ENCODE results near the gene PRELID3B. TPM values are rescaled to one million over a fixed set of nuclear protein-coding genes. Genes with fewer than 3 reads are reported as not detected.

The PRELID3B gene
- total RNA-seq, 1 donor from 2014 or later: 85.3 TPM

- intact Hi-C loops (cut with micrococcal nuclease): no loop called here
Measured at GRCh38 chr20:59051666-59052185, 9.1 kb upstream of the PRELID3B start.

- intact Hi-C loops (cut with micrococcal nuclease): no loop called here
Measured at GRCh38 chr20:59050437-59050836, 7.9 kb upstream of the PRELID3B start.

DNA sequence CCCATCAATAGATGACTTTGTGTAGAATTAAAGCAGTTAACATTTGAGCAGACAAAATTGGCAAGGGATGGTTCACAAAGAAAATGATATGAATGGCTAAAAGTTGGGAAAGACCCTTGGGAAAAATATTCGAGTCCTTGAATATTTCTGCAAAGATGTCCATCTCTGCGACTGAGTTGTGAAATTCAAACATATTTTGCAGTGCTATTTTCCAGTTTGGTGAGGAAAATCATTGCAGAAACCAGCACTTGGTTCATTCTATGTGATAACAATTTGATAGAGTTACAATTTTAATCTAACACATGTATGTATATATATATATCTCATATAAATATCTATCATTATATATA is 6.1 kb upstream of the PRELID3B start:
- intact Hi-C loops (cut with micrococcal nuclease): no loop called here

GRCh38 chr20:59047938-59048680 is 5.5 kb upstream of the PRELID3B start:
- intact Hi-C loops (cut with micrococcal nuclease): no loop called here

GRCh38 chr20:59046862-59047261 is 4.3 kb upstream of the PRELID3B start:
- intact Hi-C loops (cut with micrococcal nuclease): no loop called here

DNA sequence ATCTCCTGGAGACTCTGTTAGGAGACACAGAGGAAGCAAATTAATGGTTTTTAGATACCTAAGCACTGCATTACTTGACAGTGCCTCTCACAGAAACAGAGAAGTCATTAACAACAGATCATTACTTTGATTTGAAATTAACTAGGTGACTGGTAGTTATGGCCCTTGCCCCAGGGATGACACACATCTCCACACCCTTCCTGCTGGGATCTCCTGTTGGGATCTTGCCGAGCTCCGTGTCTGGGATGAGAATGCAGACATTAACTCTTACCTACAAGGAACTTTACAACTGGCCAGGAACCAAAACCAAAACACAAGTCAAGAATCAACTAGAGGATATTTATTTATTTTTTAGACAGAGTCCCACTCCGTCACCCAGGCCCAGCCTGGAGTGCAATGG is 2.2 kb upstream of the PRELID3B start:
- intact Hi-C loops (cut with micrococcal nuclease): loop anchor here (5.0 kb wide), 1 partner anchor 103 kb away; no protein-coding TSS in a partner anchor

- intact Hi-C loops (cut with micrococcal nuclease): loop anchor here (5.0 kb wide), 1 partner anchor 103 kb away; no protein-coding TSS in a partner anchor
Measured at GRCh38 chr20:59044295-59044694, 1.7 kb upstream of the PRELID3B start.

GRCh38 chr20:59043698-59044097 is 1.1 kb upstream of the PRELID3B start:
- intact Hi-C loops (cut with micrococcal nuclease): loop anchor here (2.0 to 5.0 kb wide), 2 partner anchors 39 to 104 kb away; no protein-coding TSS in a partner anchor

GRCh38 chr20:59042796-59043631 is 428 bp upstream of the PRELID3B start:
- intact Hi-C loops (cut with micrococcal nuclease): loop anchor here (1.0 to 5.0 kb wide), 5 partner anchors 11 to 153 kb away; partner anchors contain the start of genes ATP5F1E and NELFCD

DNA sequence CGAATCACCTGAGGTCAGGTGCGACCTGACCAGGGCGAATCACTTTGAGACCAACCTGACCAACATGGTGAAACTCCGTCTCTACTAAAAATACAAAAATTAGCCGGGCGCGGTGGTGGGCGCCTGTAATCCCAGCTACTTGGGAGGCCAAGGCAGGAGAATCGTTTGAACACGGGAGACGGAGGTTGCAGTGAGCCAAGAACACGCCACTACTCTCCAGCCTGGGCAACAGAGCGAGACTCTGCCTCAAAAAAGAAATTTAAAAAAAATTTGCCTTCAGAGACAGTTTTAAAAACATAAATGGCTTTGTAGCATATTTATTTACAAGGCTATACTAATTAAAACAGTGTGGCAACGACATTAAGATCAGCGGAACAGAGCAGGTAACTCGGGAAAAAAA is 1.1 kb downstream of the PRELID3B start:
- intact Hi-C loops (cut with micrococcal nuclease): loop anchor here (5.0 kb wide), 1 partner anchor 106 kb away; no protein-coding TSS in a partner anchor

- intact Hi-C loops (cut with micrococcal nuclease): loop anchor here (5.0 kb wide), 1 partner anchor 107 kb away; no protein-coding TSS in a partner anchor
Measured at GRCh38 chr20:59040667-59041066, 1.9 kb downstream of the PRELID3B start.

GRCh38 chr20:59039233-59039632 is 3.4 kb downstream of the PRELID3B start:
- intact Hi-C loops (cut with micrococcal nuclease): no loop called here

DNA sequence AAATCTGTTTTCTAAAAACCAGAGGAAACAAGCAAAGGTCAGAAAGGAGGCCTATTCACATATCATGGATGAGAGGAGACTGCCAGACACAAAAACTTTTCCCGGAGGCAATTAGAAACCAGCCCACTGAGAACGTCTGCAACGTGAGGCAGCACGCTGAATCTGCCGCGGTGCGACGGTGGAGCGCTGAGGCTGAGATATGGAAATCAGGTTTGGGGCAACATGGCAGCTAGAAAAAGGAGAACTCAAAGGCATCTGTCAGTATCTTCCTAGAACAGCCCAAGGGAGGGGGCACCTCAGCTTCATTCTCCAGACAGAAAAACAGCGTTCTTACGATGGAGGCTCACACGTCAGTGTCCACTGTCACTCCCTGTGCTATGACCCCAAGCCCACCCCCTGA is 5.2 kb downstream of the PRELID3B start:
- intact Hi-C loops (cut with micrococcal nuclease): no loop called here

- intact Hi-C loops (cut with micrococcal nuclease): no loop called here
Measured at GRCh38 chr20:59035381-59035780, 7.2 kb downstream of the PRELID3B start.

- intact Hi-C loops (cut with micrococcal nuclease): loop anchor here (2.0 to 5.0 kb wide), 4 partner anchors 27 to 726 kb away; partner anchors contain the start of genes CTSZ, RAB22A and STX16
Measured at GRCh38 chr20:59033616-59034165, 8.9 kb downstream of the PRELID3B start.

DNA sequence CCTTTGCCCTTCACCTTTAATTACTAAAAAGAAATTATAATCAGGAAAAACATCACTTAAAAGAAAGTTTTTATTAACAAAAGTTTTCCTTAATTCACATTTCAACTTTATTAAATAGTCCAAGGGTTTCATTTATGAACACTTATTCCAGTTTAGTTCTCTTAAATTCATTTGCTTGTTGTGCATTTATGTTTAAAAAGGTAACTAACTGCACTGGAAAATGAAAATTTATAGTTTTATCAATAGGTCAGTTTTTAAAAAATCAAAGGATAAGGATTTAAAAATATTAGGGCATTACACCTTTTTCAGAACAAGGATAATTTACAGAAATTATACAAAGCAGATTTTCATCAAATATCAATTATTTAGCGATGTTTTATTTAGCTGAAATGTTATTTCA is 9.5 kb downstream of the PRELID3B start:
- intact Hi-C loops (cut with micrococcal nuclease): loop anchor here (2.0 to 5.0 kb wide), 4 partner anchors 26 to 726 kb away; partner anchors contain the start of genes CTSZ, RAB22A and STX16

- intact Hi-C loops (cut with micrococcal nuclease): loop anchor here (1.0 to 5.0 kb wide), 6 partner anchors 10 to 725 kb away; partner anchors contain the start of genes CTSZ, NELFCD, PRELID3B and RAB22A
Measured at GRCh38 chr20:59032713-59033059, 9.9 kb downstream of the PRELID3B start.

DNA sequence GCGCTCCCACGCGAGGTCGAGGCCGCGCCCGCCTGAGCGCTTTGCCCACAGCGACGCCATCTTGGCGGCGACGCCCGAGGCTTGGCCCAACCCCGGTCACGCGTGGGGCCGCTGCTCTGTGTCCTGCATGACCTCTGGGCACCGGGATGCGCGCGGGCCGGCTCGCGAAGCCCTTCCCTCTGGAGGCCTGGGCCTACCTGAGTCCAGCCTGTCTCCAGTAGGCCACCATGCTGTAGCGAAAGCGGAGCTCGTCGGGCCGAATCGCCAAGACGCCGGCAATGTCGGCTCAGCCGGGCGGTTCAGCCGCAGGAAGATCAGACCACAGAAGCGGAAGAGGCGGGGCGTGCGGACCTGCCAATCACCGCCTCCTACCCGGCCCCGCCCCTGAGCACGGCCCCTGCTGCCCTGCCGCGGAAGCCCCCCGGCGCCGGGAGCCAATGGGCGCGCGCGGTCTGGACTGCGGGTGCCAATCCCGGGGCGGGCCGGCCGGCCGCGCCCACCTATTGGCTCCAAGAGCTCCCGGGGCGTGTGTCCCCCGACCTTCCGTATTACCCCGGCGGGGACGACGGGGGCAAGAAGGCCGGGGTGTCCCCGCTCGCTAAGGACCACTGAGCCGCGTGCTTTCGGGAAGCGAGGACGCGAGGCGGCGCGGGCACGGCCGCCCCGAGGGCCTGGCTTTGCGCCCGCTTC is 10.4 kb downstream of the PRELID3B start, which contains the start of gene ATP5F1E:
ATP5F1E (minus strand) TSS at position 313 of the 690 bp plus-strand sequence; CDS start at position 229, 84 bp downstream.
- intact Hi-C loops (cut with micrococcal nuclease): loop anchor here (1.0 to 5.0 kb wide), 6 partner anchors 10 to 725 kb away; partner anchors contain the start of genes CTSZ, NELFCD, PRELID3B and RAB22A

DNA sequence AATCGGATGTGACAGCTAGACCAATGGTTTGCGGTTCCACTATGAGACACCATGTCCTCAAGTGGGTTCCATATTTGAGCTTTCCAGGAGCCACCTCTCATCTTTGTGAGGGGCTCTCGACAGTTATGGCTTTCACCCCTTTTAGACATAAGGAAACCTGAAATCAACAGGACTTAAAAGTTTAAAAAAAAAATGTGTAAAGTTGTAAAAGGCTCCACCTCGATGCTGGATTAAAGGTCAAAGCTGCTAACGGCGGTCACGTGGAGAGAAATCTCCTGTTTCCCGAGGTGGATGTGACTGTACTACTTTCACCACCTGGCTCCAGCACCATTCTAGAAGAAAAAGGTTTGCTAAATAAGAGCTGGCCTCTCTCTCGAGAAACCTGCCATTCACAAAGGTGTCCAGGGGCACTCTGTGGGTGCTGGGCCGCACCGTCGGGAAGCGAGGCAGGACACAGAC is 11.0 kb downstream of the PRELID3B start:
- intact Hi-C loops (cut with micrococcal nuclease): loop anchor here (1.0 to 5.0 kb wide), 6 partner anchors 11 to 724 kb away; partner anchors contain the start of genes CTSZ, NELFCD, PRELID3B and RAB22A

All from T-helper 2 cell treated with Interferon-gamma antibody and Interleukin-4, amounts not matched to agents 100 ng/mL and 5 ng/mL, for 36 hours (primary cell).